Kidney epithelial cell (primary cell): ENCODE data around the gene SLC22A3. TPM values are rescaled to one million over a fixed set of nuclear protein-coding genes. Genes with fewer than 3 reads are reported as not detected.

Experiments
- DNase-seq: peaks from one replicate; pipeline ENCODE4 v3.0.0-alpha.2; 2010; ENCODE audit warnings: low read depth
- H3K27me3 ChIP-seq: 2 replicates; pipeline ENCODE4 v1.6.0; 2011; ENCODE audit warnings: low read length; ENCODE audit not compliant: control insufficient read depth, insufficient read depth
- H3K36me3 ChIP-seq: 2 replicates; pipeline ENCODE4 v1.5.1; 2011; ENCODE audit warnings: low read length; ENCODE audit not compliant: control insufficient read depth, insufficient read depth
- H3K4me3 ChIP-seq: 2 replicates; pipeline ENCODE4 v1.5.1; 2011; ENCODE audit warnings: low read depth, mild to moderate bottlenecking, control low read depth, low read length
- total RNA-seq: library from RNA; depleted of rRNA; stranded (reverse); fragments of >200 nt; gene quantifications from 2 replicates; pipeline ENCODE4 v1.2.3, GENCODE V29; 2015
- TF ChIP-seq, protein P1 (sequence below): IDR thresholded peaks from 2 replicates; pipeline ENCODE4 v1.5.1; 2011; ENCODE audit warnings: mild to moderate bottlenecking, moderate library complexity, low read length, control low read depth, inconsistent platforms; ENCODE audit not compliant: insufficient read depth, poor library complexity, severe bottlenecking

SLC22A3 gene
- total RNA-seq, 1 donor from 2014 or later = 5.8 TPM

DNA sequence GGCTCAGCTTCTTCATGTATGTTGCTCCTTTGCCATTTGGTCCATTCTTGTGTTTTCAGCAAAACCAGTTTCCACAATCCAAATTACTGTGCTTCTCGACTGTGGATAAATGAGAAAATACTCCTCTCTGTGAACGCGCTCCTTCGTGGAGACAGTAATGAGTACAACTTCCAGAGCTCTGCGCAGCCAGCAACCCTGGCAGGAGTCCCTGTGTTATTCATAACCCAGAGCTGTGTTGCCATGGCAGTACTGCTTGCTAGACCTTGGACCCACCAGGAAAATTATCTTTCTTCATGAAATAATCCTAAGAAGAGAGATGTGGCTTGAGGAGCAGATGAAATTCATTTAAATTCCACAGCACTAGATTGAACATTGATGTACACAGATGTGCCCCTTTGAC is 73.7 kb downstream of the SLC22A3 start:
- no peak for DNase-seq
- Histone ChIP-seq H3K36me3 (no peaks in the 10 kb centered on the region), H3K27me3 (no peaks in the 10 kb centered on the region), H3K4me3 (no peak overlapping the region)
- TF ChIP-seq, protein P1, sequence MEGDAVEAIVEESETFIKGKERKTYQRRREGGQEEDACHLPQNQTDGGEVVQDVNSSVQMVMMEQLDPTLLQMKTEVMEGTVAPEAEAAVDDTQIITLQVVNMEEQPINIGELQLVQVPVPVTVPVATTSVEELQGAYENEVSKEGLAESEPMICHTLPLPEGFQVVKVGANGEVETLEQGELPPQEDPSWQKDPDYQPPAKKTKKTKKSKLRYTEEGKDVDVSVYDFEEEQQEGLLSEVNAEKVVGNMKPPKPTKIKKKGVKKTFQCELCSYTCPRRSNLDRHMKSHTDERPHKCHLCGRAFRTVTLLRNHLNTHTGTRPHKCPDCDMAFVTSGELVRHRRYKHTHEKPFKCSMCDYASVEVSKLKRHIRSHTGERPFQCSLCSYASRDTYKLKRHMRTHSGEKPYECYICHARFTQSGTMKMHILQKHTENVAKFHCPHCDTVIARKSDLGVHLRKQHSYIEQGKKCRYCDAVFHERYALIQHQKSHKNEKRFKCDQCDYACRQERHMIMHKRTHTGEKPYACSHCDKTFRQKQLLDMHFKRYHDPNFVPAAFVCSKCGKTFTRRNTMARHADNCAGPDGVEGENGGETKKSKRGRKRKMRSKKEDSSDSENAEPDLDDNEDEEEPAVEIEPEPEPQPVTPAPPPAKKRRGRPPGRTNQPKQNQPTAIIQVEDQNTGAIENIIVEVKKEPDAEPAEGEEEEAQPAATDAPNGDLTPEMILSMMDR = no peak

DNA sequence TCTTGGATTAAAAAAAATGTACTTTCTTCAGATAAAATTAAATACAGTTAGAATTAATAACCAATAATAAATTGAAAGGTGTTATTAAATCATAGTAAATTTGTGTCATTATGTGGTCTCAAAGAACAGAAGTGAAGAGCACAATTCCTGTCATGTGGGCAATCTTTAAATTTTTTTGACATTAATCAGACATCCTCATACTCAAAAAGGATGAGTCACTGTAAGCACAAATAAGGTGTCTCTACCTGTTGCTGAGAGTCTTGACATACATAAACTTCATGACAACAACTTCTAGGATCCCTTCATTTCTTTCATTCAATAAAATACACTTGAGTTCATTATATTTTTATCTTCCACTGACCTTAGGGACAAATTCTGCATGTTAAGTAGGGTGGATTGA is 76.1 kb downstream of the SLC22A3 start:
- TF ChIP-seq, protein P1 = no peak
- no peak for DNase-seq
- Histone ChIP-seq H3K4me3 (no peak overlapping the region), H3K36me3 (no peaks in the 10 kb centered on the region), H3K27me3 (no peaks in the 10 kb centered on the region)

DNA sequence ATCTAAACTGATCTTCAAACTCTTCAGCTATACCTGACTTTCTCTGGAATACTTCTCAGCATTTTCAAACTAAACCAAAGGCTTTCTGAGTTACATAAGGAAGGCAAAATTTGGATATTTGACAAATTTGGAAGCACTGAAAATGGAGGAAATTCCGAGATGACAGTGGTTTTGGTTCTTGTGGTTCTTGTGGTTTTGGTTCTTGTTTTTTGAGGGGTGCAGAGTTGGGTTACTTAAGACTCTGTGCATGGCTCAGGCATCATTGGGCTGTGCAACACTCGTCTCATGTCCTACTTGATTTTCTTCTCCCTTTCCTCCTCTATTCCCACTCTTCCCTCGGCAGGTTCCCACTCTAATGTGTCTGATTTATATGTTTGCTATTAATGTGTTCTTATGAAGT is 78.0 kb downstream of the SLC22A3 start:
- Histone ChIP-seq H3K4me3 (no peak overlapping the region), H3K36me3 (no peaks in the 10 kb centered on the region), H3K27me3 (no peaks in the 10 kb centered on the region)
- no peak for DNase-seq
- TF ChIP-seq, protein P1 = no peak

DNA sequence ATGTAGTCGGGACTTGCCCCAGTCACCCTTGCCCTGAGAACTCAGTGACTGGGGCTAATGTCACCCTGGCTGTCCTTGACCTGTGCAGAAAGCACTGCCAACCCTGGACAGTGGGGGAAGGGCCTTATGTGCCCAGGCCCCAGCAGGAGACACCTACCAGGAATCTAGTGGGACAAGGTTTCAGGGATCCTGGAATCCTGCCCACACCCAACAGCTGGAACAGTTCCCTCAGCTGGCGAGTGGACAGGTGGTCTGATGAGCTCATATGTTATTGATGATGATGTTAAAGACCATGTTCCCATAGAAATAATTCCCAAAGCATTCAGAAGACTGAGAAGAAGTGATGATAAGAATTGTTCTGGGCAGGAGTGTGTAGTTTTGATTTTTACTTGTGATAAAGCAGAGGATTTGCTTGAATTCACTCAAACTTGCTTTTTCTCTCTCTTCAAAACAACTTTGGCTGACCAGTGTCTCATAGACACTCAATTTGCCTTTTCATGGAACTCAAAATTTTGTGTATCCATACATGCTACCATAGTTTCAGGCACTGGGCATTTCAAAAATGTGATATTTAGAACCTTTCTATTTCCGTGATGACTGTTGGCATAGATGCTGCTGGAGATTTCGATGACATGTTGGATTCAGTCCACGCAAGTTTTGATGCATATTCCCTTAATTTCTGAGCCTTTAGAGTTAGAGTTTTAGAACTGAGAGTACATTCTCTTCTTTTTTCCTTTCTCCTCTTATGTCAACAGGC is 79.3 kb downstream of the SLC22A3 start:
- no peak overlapping the region for H3K4me3 ChIP-seq
- DNase-seq = no peak
- H3K27me3 ChIP-seq = no peaks in the 10 kb centered on the region
- H3K36me3 ChIP-seq = no peaks in the 10 kb centered on the region
- TF ChIP-seq, protein P1 = no peak

DNA sequence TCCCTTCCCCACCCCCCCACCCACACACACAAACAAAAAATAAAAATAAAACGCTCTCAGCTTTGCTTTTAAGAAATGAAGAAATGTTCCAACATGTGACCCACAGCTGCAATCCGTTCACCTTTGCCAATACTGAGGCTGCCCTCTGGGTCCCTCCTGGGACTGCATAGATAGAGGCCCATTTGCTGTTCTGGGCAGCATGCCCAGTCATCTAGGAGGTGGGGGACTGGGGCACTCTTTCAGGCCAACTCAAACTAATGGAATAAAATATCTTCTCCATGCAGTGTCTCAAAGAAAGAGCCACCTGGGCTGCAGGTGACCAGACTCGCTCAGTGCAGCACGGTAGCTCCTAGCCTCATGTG is 79.9 kb downstream of the SLC22A3 start:
- Histone ChIP-seq H3K27me3 (no peaks in the 10 kb centered on the region), H3K36me3 (no peaks in the 10 kb centered on the region), H3K4me3 (no peak overlapping the region)
- TF ChIP-seq, protein P1 = no peak
- no peak for DNase-seq
